Neural crest cell (in vitro differentiated cells): ENCODE data around the gene RETN. TPM values are rescaled to one million over a fixed set of nuclear protein-coding genes. Genes with fewer than 3 reads are reported as not detected.

Source experiments
- DNase-seq: peaks from one replicate; pipeline ENCODE4 v3.0.0; 2021; ENCODE audit warnings: low read depth, mixed read lengths, low spot score
- H3K27ac Mint-ChIP-seq: one replicate; pipeline ENCODE4 v1.8.0; 2021; ENCODE audit warnings: mild to moderate bottlenecking, mixed read lengths; ENCODE audit not compliant: unreplicated experiment
- H3K27me3 Mint-ChIP-seq: 2 replicates; pipeline ENCODE4 v1.8.0; 2021; ENCODE audit warnings: low read depth, mild to moderate bottlenecking, mixed read lengths
- H3K36me3 Mint-ChIP-seq: 2 replicates; pipeline ENCODE4 v1.8.0; 2021; ENCODE audit warnings: low read depth, mild to moderate bottlenecking, mixed read lengths
- H3K4me1 Mint-ChIP-seq: 2 replicates; pipeline ENCODE4 v1.8.0; 2021; ENCODE audit warnings: mixed read lengths
- H3K4me3 Mint-ChIP-seq: one replicate; pipeline ENCODE4 v1.8.0; 2021; ENCODE audit warnings: mild to moderate bottlenecking, mixed read lengths
- H3K9me3 Mint-ChIP-seq: 2 replicates; pipeline ENCODE4 v1.8.0; 2021; ENCODE audit warnings: mixed read lengths
- CTCF ChIP-seq: fragments of 200-600 bp; sonication (generic); conservative IDR thresholded peaks from 2 replicates; pipeline ENCODE4 v1.5.0; 2021; ENCODE audit warnings: antibody characterized with exemption, mild to moderate bottlenecking
- total RNA-seq: library from RNA; stranded (reverse); gene quantifications from 2 replicates; pipeline ENCODE4 v1.2.1, GENCODE V29; 2021

The RETN gene
- total RNA-seq, 1 donor from 2014 or later = not detected

GRCh38 chr19:7635670-7636069 lies 33.2 kb upstream of the RETN start:
- H3K27me3 Mint-ChIP-seq = peaks cover 63% of the 10 kb centered on the region
- H3K9me3 Mint-ChIP-seq = peaks cover 7% of the 10 kb centered on the region
- H3K36me3 Mint-ChIP-seq = no peaks in the 10 kb centered on the region
- peak overlapping the region; percentile 75 for H3K27ac Mint-ChIP-seq
- H3K4me3 Mint-ChIP-seq = peak overlapping the region; percentile 76
- peaks cover 2% of the 10 kb centered on the region for H3K4me1 Mint-ChIP-seq
- TF ChIP-seq CTCF = no peak
- no peak for DNase-seq

- DNase-seq = no peak
- peaks cover 7% of the 10 kb centered on the region for H3K9me3 Mint-ChIP-seq
- TF ChIP-seq CTCF = no peak
- no peaks in the 10 kb centered on the region for H3K36me3 Mint-ChIP-seq
- H3K27ac Mint-ChIP-seq = no peak overlapping the region
- peaks cover 65% of the 10 kb centered on the region for H3K27me3 Mint-ChIP-seq
- H3K4me1 Mint-ChIP-seq = no peaks in the 10 kb centered on the region
- H3K4me3 Mint-ChIP-seq = peak overlapping the region; percentile 76
These were observed 32.5 kb upstream of the RETN start for GRCh38 chr19:7636317-7636690.

GRCh38 chr19:7636691-7637373 lies 32.0 kb upstream of the RETN start, which contains the start of gene STXBP2:
Gene STXBP2 (plus strand): TSS chr19:7637110. CDS start chr19:7637150, 40 bp downstream.
- DNase-seq = no peak
- peak; percentile 26 for TF ChIP-seq CTCF
- peaks cover 7% of the 10 kb centered on the region for H3K9me3 Mint-ChIP-seq
- peaks cover 66% of the 10 kb centered on the region for H3K27me3 Mint-ChIP-seq
- H3K4me1 Mint-ChIP-seq = no peaks in the 10 kb centered on the region
- H3K36me3 Mint-ChIP-seq = no peaks in the 10 kb centered on the region
- H3K4me3 Mint-ChIP-seq = peak within 1 kb of the TSS; percentile 76
- peak within 1 kb of the TSS; percentile 75 for H3K27ac Mint-ChIP-seq

- Mint-ChIP-seq H3K4me1 (no peaks in the 10 kb centered on the region), H3K36me3 (no peaks in the 10 kb centered on the region), H3K27me3 (peaks cover 66% of the 10 kb centered on the region), H3K9me3 (peaks cover 7% of the 10 kb centered on the region), H3K4me3 (no peak overlapping the region), H3K27ac (no peak overlapping the region)
- TF ChIP-seq CTCF = no peak
- no peak for DNase-seq
These were observed 31.2 kb upstream of the RETN start for GRCh38 chr19:7637374-7638256.

GRCh38 chr19:7638802-7639465 lies 29.9 kb upstream of the RETN start:
- peaks cover 7% of the 10 kb centered on the region for H3K9me3 Mint-ChIP-seq
- no peak overlapping the region for H3K27ac Mint-ChIP-seq
- H3K27me3 Mint-ChIP-seq = peaks cover 66% of the 10 kb centered on the region
- no peaks in the 10 kb centered on the region for H3K4me1 Mint-ChIP-seq
- H3K36me3 Mint-ChIP-seq = no peaks in the 10 kb centered on the region
- TF ChIP-seq CTCF = no peak
- H3K4me3 Mint-ChIP-seq = no peak overlapping the region
- no peak for DNase-seq
